NCI-H748 (cell line): ENCODE results near the gene NAMPT.
"Not testable (repeated sequence)": the region's sequence is repeated elsewhere in the genome, so short reads cannot be mapped to it uniquely, and the experiment has no call there.

Experiments used
- DNase-seq: peaks from one replicate; lab custom pipeline; 2025; ENCODE audit not compliant: unreplicated experiment; lab: John Stamatoyannopoulos, UW

The NAMPT gene

DNA sequence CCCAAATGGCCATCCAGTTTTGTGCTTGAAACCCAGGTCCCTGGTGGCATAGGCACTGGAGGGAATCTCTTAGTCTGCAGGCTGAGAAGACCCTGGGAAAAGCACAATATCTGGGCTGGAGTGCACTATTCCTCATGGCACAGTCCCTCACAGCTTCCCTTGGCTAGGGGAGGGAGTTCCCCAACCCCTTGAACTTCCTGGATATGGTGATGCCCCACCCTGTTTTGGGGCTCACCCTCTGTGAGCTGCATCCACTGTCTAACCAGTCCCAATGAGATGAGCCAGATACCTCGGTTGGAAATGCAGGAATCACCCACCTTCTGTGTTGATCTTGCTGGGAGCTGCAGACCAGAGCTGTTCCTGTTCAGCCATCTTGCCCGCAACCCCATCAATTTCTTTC, 19.8 kb upstream of the NAMPT start:
- DNase-seq, result no peak

- not testable (repeated sequence) for DNase-seq
Observed at GRCh38 chr7:106298631-106299030, 13.8 kb upstream of the NAMPT start.

- not testable (repeated sequence) for DNase-seq
Observed at GRCh38 chr7:106298155-106298554, 13.4 kb upstream of the NAMPT start.

DNA sequence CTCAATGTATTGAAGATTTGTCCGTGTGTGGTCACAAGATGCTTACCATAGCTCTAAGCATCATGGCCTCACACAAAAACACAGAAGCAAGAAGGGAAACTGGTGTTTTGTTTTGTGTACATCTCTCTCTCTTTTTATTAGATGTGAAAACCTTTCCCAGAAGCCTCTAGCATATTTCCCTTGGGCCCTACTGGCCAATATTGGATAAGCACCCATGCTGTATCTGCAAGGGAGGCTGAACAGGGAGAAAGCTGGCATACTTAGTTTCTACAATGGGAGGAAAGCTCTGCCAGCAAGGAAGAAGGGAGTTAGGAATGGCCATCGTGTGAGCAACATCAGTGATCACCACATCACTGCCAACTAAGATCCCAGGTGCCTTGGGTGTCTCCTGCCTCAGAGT, 9.6 kb upstream of the NAMPT start:
- no peak for DNase-seq

GRCh38 chr7:106291247-106291646, 6.5 kb upstream of the NAMPT start:
- DNase-seq, result no peak

GRCh38 chr7:106290319-106290718, 5.5 kb upstream of the NAMPT start:
- DNase-seq, result no peak

GRCh38 chr7:106289848-106290247, 5.1 kb upstream of the NAMPT start:
- no peak for DNase-seq

DNA sequence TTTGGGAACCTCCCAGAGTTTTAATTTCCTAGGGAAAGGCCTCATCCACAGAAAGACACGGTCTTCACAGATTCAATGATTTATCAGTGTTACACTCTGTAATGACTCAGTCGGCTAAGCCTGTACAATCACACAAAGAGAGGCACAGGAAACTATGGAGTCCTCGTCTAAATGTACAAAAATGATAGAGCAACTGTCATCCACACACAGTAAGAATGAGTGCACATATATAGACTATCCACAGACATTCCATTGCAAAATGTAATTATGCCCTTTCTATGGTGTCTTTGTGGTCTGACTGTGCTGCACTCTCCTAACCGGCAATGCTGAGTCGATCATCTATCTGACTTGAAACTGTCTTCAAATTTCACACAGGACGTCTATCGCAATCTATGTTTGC, 3.5 kb upstream of the NAMPT start:
- DNase-seq, result no peak

DNA sequence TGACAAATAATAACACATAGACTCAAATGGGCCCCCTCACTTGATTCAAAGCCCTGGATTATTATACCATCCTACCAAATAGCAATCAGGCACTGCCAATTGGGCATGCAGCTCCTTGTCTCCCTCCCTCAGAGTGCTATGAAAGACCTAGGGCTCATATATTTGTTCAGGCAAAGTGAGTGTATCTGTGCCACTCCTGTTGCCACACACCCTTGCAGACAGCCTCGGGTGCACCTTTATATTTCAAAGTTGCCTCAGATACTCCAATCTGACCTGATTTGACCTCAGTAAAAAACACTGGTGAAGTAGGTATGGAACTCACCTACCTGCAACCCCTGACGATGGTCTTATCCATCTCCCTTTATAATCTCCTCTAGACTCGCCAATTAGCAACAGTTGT, 3.0 kb upstream of the NAMPT start:
- DNase-seq, result no peak

- no peak for DNase-seq
Observed at GRCh38 chr7:106285855-106286492, 1.2 kb upstream of the NAMPT start.

DNA sequence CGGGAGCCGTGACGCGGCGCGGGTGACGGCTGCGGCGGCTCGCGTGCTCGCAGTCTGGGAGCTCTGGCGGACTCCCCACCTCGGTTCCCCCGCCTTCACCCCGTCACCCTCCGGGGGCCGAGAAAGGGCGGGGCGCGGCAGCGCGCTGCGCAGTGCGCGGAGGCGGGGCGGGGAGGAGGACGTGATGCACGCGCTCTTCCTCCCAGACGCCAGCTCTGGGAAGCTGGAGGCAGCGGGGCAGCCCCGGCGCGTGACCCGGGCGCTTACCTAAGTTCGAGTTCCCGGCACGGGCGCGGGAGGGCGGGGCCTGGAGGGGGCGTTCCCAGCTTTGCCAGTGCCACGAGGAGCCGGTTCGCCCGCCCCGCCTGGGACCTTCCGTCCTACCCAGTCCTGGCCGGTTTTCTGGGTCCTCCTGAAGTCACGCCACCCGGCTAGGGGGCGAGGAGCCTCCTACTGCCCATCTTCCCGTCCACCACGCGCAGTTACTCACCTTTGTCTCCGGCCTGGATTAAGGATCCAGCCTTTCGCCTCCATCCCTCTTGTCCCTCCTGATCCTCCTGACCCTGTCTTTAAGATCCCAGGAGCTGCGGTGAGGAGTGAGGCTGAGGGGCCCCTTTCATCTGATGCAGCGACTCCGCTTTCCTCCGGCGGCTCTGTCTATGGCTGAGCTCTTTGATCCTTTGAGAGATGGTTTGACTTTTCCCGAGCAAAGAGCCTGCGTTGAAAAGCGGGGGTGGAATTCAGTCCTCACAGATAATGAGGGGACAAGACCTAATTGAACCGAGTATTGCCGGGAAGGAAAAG, 470 bp upstream of the NAMPT start:
- peak; percentile 98 for DNase-seq

GRCh38 chr7:106283831-106284713, 711 bp downstream of the NAMPT start:
- DNase-seq, result peak; percentile 81

DNA sequence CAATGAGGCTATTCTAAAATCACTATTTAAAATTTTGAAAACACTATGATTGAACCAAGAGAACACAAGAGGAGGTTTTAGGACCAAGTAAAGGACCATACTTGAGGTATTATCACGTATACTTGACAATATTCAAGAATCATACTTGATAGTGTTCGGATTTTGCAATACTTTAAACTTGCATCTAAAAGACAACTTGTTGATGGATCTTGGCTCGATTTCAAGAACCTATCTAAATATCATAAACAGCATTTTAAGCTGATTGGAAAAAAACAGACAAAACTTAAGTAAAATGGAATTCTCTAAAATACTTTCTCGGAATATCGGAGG, 1.3 kb downstream of the NAMPT start:
- DNase-seq, result no peak

DNA sequence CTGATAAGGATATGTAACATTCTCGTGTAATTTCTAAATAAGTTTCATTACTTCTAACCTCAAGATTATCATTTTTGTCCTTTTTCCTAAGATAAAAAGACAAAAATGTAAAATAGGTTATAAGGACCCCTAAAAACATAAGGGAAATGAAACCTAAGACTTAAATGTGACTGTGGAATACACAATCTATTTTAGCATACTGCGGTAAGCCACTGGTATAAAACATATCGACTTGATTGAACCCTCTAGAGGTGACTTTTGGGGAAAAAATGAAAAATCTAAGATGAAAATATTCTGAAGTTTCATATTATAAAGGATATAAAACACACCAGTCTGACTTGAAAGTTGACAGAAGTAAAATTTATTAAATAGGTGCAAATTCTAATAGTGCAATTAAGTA, 1.9 kb downstream of the NAMPT start:
- no peak for DNase-seq

DNA sequence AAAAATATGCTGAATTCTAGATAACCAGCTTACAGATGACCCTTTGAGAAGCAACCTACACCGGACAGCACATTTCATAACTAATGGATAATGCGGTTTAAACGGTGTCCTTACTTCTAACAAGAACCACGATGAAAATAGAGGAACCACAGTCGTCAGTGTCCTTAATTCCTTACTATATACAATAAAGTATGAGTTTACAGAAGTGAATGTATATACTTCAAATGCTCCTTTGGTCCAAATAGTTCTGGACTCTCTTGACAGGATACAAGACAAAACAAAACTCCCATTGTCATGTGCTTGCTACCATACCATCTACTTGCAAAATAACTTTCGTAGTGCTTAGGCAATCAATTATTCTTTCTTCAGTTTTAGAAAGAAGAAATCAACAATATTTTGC, 2.4 kb downstream of the NAMPT start:
- no peak for DNase-seq

GRCh38 chr7:106281585-106282318, 3.0 kb downstream of the NAMPT start:
- DNase-seq, result no peak

DNA sequence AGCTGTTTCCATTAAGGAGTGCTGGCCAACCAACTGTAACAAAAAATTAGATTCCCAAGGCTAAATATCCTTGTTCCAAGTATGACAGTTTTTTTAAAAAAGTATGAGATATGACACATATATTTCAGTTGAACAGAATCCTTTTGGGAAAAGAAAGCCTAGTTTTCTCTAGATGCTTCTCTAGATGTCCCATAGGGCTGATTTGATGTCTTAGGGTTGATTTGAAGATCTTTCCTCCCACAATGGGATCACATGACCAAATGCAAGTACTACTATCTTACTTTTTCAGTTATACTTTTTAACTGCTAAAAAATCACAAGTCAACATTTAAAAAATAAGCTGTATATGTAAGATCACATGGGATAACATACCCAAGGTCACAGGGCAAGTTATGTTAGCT, 3.7 kb downstream of the NAMPT start:
- no peak for DNase-seq

GRCh38 chr7:106279425-106280197, 5.2 kb downstream of the NAMPT start:
- DNase-seq, result no peak

- DNase-seq, result no peak
Observed at GRCh38 chr7:106278695-106279094, 6.1 kb downstream of the NAMPT start.

DNA sequence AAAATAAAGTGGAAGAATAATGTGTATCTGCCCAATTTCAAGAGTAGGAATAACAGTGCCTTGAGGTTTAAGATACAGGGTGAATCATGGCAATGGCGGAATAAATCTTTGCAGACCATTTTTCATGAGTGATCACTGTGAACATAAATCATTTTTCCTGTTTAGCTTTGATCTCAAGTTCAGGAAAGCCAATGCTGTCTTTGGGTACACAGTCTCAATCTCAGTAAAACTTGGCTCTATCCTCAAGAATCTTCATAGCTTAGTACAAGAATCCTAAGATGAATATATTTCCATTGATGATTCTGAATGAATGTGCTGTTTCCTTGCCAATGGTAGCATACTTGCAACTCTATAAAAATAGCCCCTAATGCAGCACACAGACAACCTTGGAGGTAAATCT, 6.8 kb downstream of the NAMPT start:
- DNase-seq, result no peak
